Mesenchymal stem cell (in vitro differentiated cells and primary cell): Measurements from ENCODE around the gene PPP1CB.
"Not testable (repeated sequence)": the region's sequence is repeated elsewhere in the genome, so short reads cannot be mapped to it uniquely, and the experiment has no call there.

Experiments used
- DNase-seq: peaks from one replicate; pipeline ENCODE4 v3.0.0-alpha.2; 2013
- H2AFZ ChIP-seq: one replicate; pipeline ENCODE4 v1.6.1; 2013; ENCODE audit warnings: low read depth, mild to moderate bottlenecking, control low read depth, inconsistent platforms, low read length, moderate library complexity
- H2AK5ac ChIP-seq: 2 replicates; pipeline ENCODE4 v1.6.1; 2013; ENCODE audit warnings: low read length, moderate library complexity, mild to moderate bottlenecking, inconsistent platforms; ENCODE audit not compliant: severe bottlenecking
- H2BK120ac ChIP-seq: one replicate; pipeline ENCODE4 v1.6.1; 2013; ENCODE audit warnings: low read depth, mild to moderate bottlenecking, inconsistent platforms, low read length, moderate library complexity
- H2BK12ac ChIP-seq, 2 experiments: one replicate each; pipeline ENCODE4 v1.6.1; 2013; ENCODE audit warnings: inconsistent platforms in 2 of 2, low read length in 2 of 2, mild to moderate bottlenecking in 2 of 2, moderate library complexity in 2 of 2, control low read depth in 1 of 2
- H2BK15ac ChIP-seq: one replicate; pipeline ENCODE4 v1.6.1; 2013; ENCODE audit warnings: mild to moderate bottlenecking, low read depth, inconsistent platforms; ENCODE audit not compliant: poor library complexity, severe bottlenecking
- H2BK5ac ChIP-seq: 2 replicates; pipeline ENCODE4 v1.6.1; 2013; ENCODE audit warnings: low read depth, mild to moderate bottlenecking, low read length, control low read depth, inconsistent platforms; ENCODE audit not compliant: poor library complexity, severe bottlenecking
- H3K14ac ChIP-seq, 2 experiments: one replicate each; pipeline ENCODE4 v1.6.1; 2013; ENCODE audit warnings: inconsistent platforms in 2 of 2, low read length in 2 of 2, control low read depth in 1 of 2, mild to moderate bottlenecking in 1 of 2, moderate library complexity in 1 of 2
- H3K18ac ChIP-seq, 2 experiments: one replicate each; pipeline ENCODE4 v1.6.1; 2013; ENCODE audit warnings: inconsistent platforms in 2 of 2, low read length in 2 of 2, control low read depth in 1 of 2, low read depth in 1 of 2, mild to moderate bottlenecking in 1 of 2
- H3K23ac ChIP-seq, 2 experiments: one replicate each; pipeline ENCODE4 v1.6.1; 2013; ENCODE audit warnings: inconsistent platforms in 2 of 2, low read length in 2 of 2, mild to moderate bottlenecking in 2 of 2, moderate library complexity in 2 of 2, control low read depth in 1 of 2
- H3K27ac ChIP-seq: 2 replicates; pipeline ENCODE4 v1.5.1; 2013; ENCODE audit warnings: mild to moderate bottlenecking, moderate library complexity, low read length, control low read depth, inconsistent platforms; ENCODE audit not compliant: poor library complexity, severe bottlenecking
- H3K27me3 ChIP-seq, 2 experiments: 2 replicates each; pipeline versions ENCODE4 v1.6.1 to v1.7.0; 2013; ENCODE audit warnings: low read length in 2 of 2, mild to moderate bottlenecking in 2 of 2, moderate library complexity in 2 of 2, control low read depth in 1 of 2, inconsistent platforms in 1 of 2; ENCODE audit not compliant: control insufficient read depth in 1 of 2, insufficient read depth in 1 of 2
- H3K36me3 ChIP-seq, 2 experiments: 2 replicates each; pipeline versions ENCODE4 v1.6.1 to v1.7.0; 2013; ENCODE audit warnings: low read length in 2 of 2, control low read depth in 1 of 2, inconsistent platforms in 1 of 2, low read depth in 1 of 2, mild to moderate bottlenecking in 1 of 2; ENCODE audit not compliant: insufficient read depth in 2 of 2, control insufficient read depth in 1 of 2
- H3K4ac ChIP-seq, 2 experiments: one replicate each; pipeline ENCODE4 v1.6.1; 2013; ENCODE audit warnings: inconsistent platforms in 2 of 2, low read length in 2 of 2, mild to moderate bottlenecking in 2 of 2, moderate library complexity in 2 of 2, control low read depth in 1 of 2, low read depth in 1 of 2
- H3K4me1 ChIP-seq: 2 replicates; pipeline ENCODE4 v1.6.1; 2013; ENCODE audit warnings: low read depth, low read length, control low read depth; ENCODE audit not compliant: control insufficient read depth, insufficient read depth
- H3K4me2 ChIP-seq: 2 replicates; pipeline ENCODE4 v1.6.1; 2013; ENCODE audit warnings: low read length, mild to moderate bottlenecking, inconsistent platforms; ENCODE audit not compliant: poor library complexity, severe bottlenecking
- H3K4me3 ChIP-seq, 2 experiments: 2 replicates each; pipeline versions ENCODE4 v1.5.1 to v1.7.0; 2013; ENCODE audit warnings: low read length in 2 of 2, mild to moderate bottlenecking in 2 of 2, control low read depth in 1 of 2, low read depth in 1 of 2; ENCODE audit not compliant: insufficient read depth in 1 of 2
- H3K79me1 ChIP-seq: replicated peaks from 2 replicates; pipeline ENCODE4 v1.6.1; 2013; ENCODE audit warnings: mild to moderate bottlenecking, control low read depth, low read length, inconsistent platforms; ENCODE audit not compliant: poor library complexity, severe bottlenecking
- H3K9ac ChIP-seq: 2 replicates; pipeline ENCODE4 v1.7.0; 2013; ENCODE audit warnings: mild to moderate bottlenecking, low read length, moderate library complexity
- H3K9me3 ChIP-seq: 2 replicates; pipeline ENCODE4 v1.7.0; 2013; ENCODE audit warnings: mild to moderate bottlenecking, low read length; ENCODE audit not compliant: control insufficient read depth
- H4K8ac ChIP-seq: one replicate; pipeline ENCODE4 v1.6.1; 2013; ENCODE audit warnings: inconsistent platforms, mild to moderate bottlenecking, low read length, moderate library complexity
- H4K91ac ChIP-seq: one replicate; pipeline ENCODE4 v1.6.1; 2013; ENCODE audit warnings: mild to moderate bottlenecking, low read length, inconsistent platforms
- WGBS: methylation state at CpG from one replicate; pipeline ENCODE4 v1.1.7; 2013; ENCODE audit warnings: mixed read lengths; 5-methylcytosine and 5-hydroxymethylcytosine counted together

PPP1CB gene

GRCh38 chr2:28779001-28779400 lies 27.4 kb downstream of the PPP1CB start:
- Histone ChIP-seq H3K27ac (no peak overlapping the region), H2BK120ac (no peak overlapping the region), H3K4me2 (no peak overlapping the region), H2AFZ (no peak overlapping the region), H2BK15ac (no peak overlapping the region), H3K4me1 (no peaks in the 10 kb centered on the region), H3K4ac (no peak overlapping the region), H3K36me3 (peaks cover 10 to 69% of the 10 kb centered on the region in 2 experiments), H2AK5ac (no peak overlapping the region), H3K9me3 (no peaks in the 10 kb centered on the region), H3K27me3 (no peaks in the 10 kb centered on the region), H3K14ac (no peak overlapping the region), H3K9ac (peak overlapping the region; percentile 24), H3K4me3 (no peak overlapping the region), H3K18ac (no peak overlapping the region), H2BK12ac (no peak overlapping the region), H3K23ac (no peak overlapping the region), H4K8ac (no peak overlapping the region), H4K91ac (no peak overlapping the region), H2BK5ac (no peak overlapping the region), H3K79me1 (peaks cover 7% of the 10 kb centered on the region)
- 97% methylated on average over 1 of the region's 2 CpGs for WGBS
- DNase-seq = no peak

GRCh38 chr2:28780496-28780895 lies 28.9 kb downstream of the PPP1CB start:
- Histone ChIP-seq H3K9me3 (no peaks in the 10 kb centered on the region), H3K4me2 (no peak overlapping the region), H2AFZ (no peak overlapping the region), H2BK120ac (no peak overlapping the region), H3K9ac (no peak overlapping the region), H3K27me3 (no peaks in the 10 kb centered on the region), H3K18ac (no peak overlapping the region), H2BK5ac (no peak overlapping the region), H3K14ac (no peak overlapping the region), H2BK15ac (no peak overlapping the region), H3K4ac (no peak overlapping the region), H3K4me3 (no peak overlapping the region), H2AK5ac (no peak overlapping the region), H2BK12ac (no peak overlapping the region), H3K4me1 (no peaks in the 10 kb centered on the region), H3K23ac (no peak overlapping the region), H3K36me3 (peaks cover 20 to 82% of the 10 kb centered on the region in 2 experiments), H3K27ac (no peak overlapping the region), H3K79me1 (peaks cover 10% of the 10 kb centered on the region), H4K91ac (no peak overlapping the region), H4K8ac (no peak overlapping the region)
- WGBS = no CpG with 5 or more reads among the region's 2 CpGs
- no peak for DNase-seq

DNA sequence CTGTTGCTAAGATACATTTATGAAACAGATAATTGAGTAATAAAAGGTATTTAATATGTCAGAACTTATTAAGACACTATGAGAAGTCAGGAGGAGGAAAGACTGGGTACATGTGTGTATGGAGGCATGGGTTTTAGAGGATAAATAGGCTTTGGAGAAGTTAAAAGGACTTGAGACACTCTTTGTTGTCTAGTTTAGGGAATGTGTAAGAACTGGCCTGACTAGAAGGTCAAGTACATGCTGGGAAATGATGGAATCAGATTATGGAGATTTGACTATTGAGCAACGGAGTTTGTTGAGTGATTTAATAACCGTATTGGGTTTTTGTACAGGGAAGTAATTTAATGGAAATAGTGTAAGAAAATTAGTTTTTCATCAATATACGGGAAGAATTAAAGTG lies 30.8 kb downstream of the PPP1CB start:
- Histone ChIP-seq H2BK5ac (no peak overlapping the region), H3K9ac (no peak overlapping the region), H2BK15ac (no peak overlapping the region), H3K4me1 (no peaks in the 10 kb centered on the region), H3K18ac (no peak overlapping the region), H2BK120ac (no peak overlapping the region), H3K36me3 (peaks cover 25 to 95% of the 10 kb centered on the region in 2 experiments), H3K27me3 (no peaks in the 10 kb centered on the region), H3K9me3 (no peaks in the 10 kb centered on the region), H3K14ac (no peak overlapping the region), H4K8ac (no peak overlapping the region), H3K4me3 (no peak overlapping the region), H2AFZ (no peak overlapping the region), H2AK5ac (no peak overlapping the region), H3K4me2 (no peak overlapping the region), H3K23ac (no peak overlapping the region), H3K4ac (no peak overlapping the region), H3K79me1 (peaks cover 10% of the 10 kb centered on the region), H4K91ac (no peak overlapping the region), H3K27ac (no peak overlapping the region), H2BK12ac (no peak overlapping the region)
- no peak for DNase-seq
- WGBS = 83% methylated on average over 3 of the region's 3 CpGs

GRCh38 chr2:28784570-28784969 lies 32.9 kb downstream of the PPP1CB start:
- not testable (repeated sequence) for H2BK15ac ChIP-seq, H3K9ac ChIP-seq, H2BK5ac ChIP-seq, H3K4me1 ChIP-seq, H3K27me3 ChIP-seq, H2AFZ ChIP-seq, DNase-seq, H2BK120ac ChIP-seq, H2AK5ac ChIP-seq, H3K14ac ChIP-seq, H3K4me2 ChIP-seq, H3K23ac ChIP-seq, H3K4me3 ChIP-seq, H3K18ac ChIP-seq, H3K9me3 ChIP-seq, H3K4ac ChIP-seq, H2BK12ac ChIP-seq, H4K8ac ChIP-seq, H4K91ac ChIP-seq, H3K27ac ChIP-seq
- H3K36me3 ChIP-seq = peaks cover 30 to 95% of the 10 kb centered on the region in 2 experiments
- WGBS = 93% methylated on average over 7 of the region's 7 CpGs
- peaks cover 11% of the 10 kb centered on the region for H3K79me1 ChIP-seq
